Aorta (tissue), 5 donors: ENCODE measurements around the gene NUP107. TPM values are rescaled to one million over a fixed set of nuclear protein-coding genes. Genes with fewer than 3 reads are reported as not detected.

Experiments
- ATAC-seq: fragments of 200-7000 bp; cut with Tn5 transposase; one replicate; pipeline ENCODE4 v1.9.1; 2022; ENCODE audit warnings: moderate library complexity; ENCODE audit not compliant: low FRiP score
- DNase-seq, 2 donors: peaks; one replicate each; pipeline ENCODE4 v3.0.0-alpha.2; 2020
- H3K27ac ChIP-seq, 2 donors: one replicate each; pipeline ENCODE4 v1.5.1; 2013; ENCODE audit warnings: low read length in 2 of 2, mild to moderate bottlenecking in 2 of 2, moderate library complexity in 2 of 2, control low read depth in 1 of 2, inconsistent platforms in 1 of 2, low read depth in 1 of 2
- H3K27me3 ChIP-seq, 2 donors: one replicate each; pipeline ENCODE4 v1.6.1; 2013; ENCODE audit warnings: control low read depth in 1 of 2, low read length in 1 of 2, mild to moderate bottlenecking in 1 of 2, moderate library complexity in 1 of 2; ENCODE audit not compliant: insufficient read depth in 2 of 2, control insufficient read depth in 1 of 2
- H3K36me3 ChIP-seq, 2 donors: one replicate each; pipeline ENCODE4 v1.6.1; 2013; ENCODE audit warnings: control low read depth in 1 of 2, low read length in 1 of 2, mild to moderate bottlenecking in 1 of 2; ENCODE audit not compliant: insufficient read depth in 2 of 2, control insufficient read depth in 1 of 2
- H3K4me1 ChIP-seq, 2 donors: one replicate each; pipeline ENCODE4 v1.6.1; 2013; ENCODE audit warnings: low read length in 2 of 2, control low read depth in 1 of 2, mild to moderate bottlenecking in 1 of 2, moderate library complexity in 1 of 2; ENCODE audit not compliant: insufficient read depth in 2 of 2, control insufficient read depth in 1 of 2
- H3K4me3 ChIP-seq, 2 donors: one replicate each; pipeline ENCODE4 v1.5.1; 2013; ENCODE audit warnings: low read length in 2 of 2, control low read depth in 1 of 2, mild to moderate bottlenecking in 1 of 2
- H3K9me3 ChIP-seq: one replicate; pipeline ENCODE4 v1.6.1; 2013; ENCODE audit warnings: mild to moderate bottlenecking, low read length; ENCODE audit not compliant: control insufficient read depth
- WGBS, 2 donors: extraction: QIAGEN DNeasy Blood & Tissue Kit; methylation state at CpG; one replicate each; pipeline ENCODE4 v1.1.7; 2013; 5-methylcytosine and 5-hydroxymethylcytosine counted together
- intact Hi-C, 2 donors: fragments of 100-400 bp; cut with DNase I; formaldehyde crosslinking; loops; one replicate each; pipeline versions ENCODE4 v1.14.2 to v1.15.0; 2022
- polyA plus RNA-seq, 2 donors: library from polyadenylated mRNA; stranded (reverse); fragments of 200-250 nt; gene quantifications; one replicate each; pipeline ENCODE4 v1.2.3, GENCODE V29; 2013
- total RNA-seq, 2 donors: library from RNA; stranded (reverse); fragmentation: NEBNext Ultra II Directional; extraction: Animal tissue kit (Norgen Biotek cat#: 25700); gene quantifications; one replicate each; pipeline ENCODE4 v1.2.1, GENCODE V29; 2021
- donor health status: healthy with polysubstance abuse.
- donor health status: Bipolar disorder and iron deficiency.
- donor health status: DM: no; HTN: no; CAD: no.
- donor health status: DM: no; HTN: no; CAD: no.
- donor health status: DM: yes; HTN: yes; CAD: no.

Gene NUP107
- total and polyA plus RNA-seq, 4 donors: 5.3 to 53.4 (median 27.8) TPM

DNA sequence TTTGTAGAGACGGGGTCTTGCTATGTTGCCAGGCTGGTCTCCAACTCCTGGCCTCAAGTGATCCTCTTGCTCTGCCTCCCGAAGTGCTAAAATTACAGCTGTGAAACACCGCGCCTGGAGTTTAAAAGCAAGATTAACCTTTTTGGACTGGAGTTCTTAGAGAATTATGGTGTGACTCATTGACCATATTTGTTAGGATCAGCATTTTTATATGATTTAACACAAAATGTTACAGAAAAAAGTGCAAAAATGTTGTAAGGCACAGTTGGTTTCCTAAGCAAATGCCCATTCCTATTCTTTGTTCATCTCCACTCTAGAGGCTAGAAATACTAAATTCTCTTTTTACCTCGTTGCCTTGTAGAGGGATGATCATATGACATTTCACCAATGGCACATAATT is 86.8 kb downstream of the NUP107 start:
- Histone ChIP-seq H3K36me3 (peaks cover 0 to 2% of the 10 kb centered on the region in 2 donors), H3K27ac (no peak overlapping the region), H3K4me3 (no peak overlapping the region), H3K27me3 (no peaks in the 10 kb centered on the region), H3K4me1 (no peaks in the 10 kb centered on the region), H3K9me3 (no peaks in the 10 kb centered on the region)
- 84 to 89% methylated on average over 5 of the region's 5 CpGs for WGBS, 2 donors
- intact Hi-C loops: no loop called here
- ATAC-seq (no peak), DNase-seq (no peak)

- no peak for DNase-seq
- Histone ChIP-seq H3K27ac (no peak overlapping the region), H3K9me3 (no peaks in the 10 kb centered on the region), H3K36me3 (peaks cover 0 to 2% of the 10 kb centered on the region in 2 donors), H3K4me3 (no peak overlapping the region), H3K27me3 (no peaks in the 10 kb centered on the region), H3K4me1 (no peaks in the 10 kb centered on the region)
- intact Hi-C loops: no loop called here
- 92 to 93% methylated on average over 7 of the region's 7 CpGs for WGBS, 2 donors
- no peak for ATAC-seq
These were observed 88.4 kb downstream of the NUP107 start for GRCh38 chr12:68775121-68775630.

DNA sequence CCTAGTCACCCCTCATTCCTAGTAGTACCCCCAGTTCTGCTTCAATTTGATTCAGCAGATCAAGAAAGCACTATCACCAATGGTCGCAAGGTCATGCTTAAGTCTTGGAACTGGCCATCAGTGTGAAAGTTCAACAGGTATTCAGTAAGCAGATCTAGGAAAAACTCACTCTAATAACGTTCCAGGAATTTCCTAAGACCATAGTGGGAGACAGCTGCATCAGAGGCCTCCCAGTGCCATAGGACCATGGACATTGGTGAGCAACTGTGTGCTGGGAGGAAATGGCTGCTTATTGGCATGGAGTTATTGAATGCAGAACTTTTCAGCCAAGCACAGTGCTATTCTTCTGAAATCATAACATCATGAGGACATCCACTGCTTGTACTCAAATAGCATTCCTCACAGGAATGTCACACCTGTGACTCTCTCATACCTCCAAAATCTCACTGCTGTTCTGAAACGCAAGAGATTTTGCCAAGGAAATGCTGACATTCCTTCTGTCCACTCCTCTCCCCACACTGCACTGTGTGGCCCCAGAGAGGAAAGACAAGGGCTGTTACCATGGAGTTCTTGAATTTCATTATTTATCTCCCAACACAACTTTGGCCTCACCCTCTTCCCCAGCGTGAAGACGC is 90.3 kb downstream of the NUP107 start:
- WGBS, 2 donors: 74 to 82% methylated on average over 5 of the region's 5 CpGs
- no peak overlapping the region for H3K27ac ChIP-seq
- intact Hi-C loops: no loop called here
- ATAC-seq: no peak
- no peaks in the 10 kb centered on the region for H3K9me3 ChIP-seq
- DNase-seq: no peak
- no peaks in the 10 kb centered on the region for H3K27me3 ChIP-seq
- H3K4me3 ChIP-seq: no peak overlapping the region
- H3K4me1 ChIP-seq: no peaks in the 10 kb centered on the region
- H3K36me3 ChIP-seq: peaks cover 0 to 2% of the 10 kb centered on the region in 2 donors

- no peaks in the 10 kb centered on the region for H3K4me1 ChIP-seq
- no peaks in the 10 kb centered on the region for H3K27me3 ChIP-seq
- no peaks in the 10 kb centered on the region for H3K9me3 ChIP-seq
- H3K36me3 ChIP-seq: peaks cover 0 to 2% of the 10 kb centered on the region in 2 donors
- no peak overlapping the region for H3K27ac ChIP-seq
- intact Hi-C loops: no loop called here
- no peak for DNase-seq
- H3K4me3 ChIP-seq: no peak overlapping the region
- ATAC-seq: no peak
These were observed 92.5 kb downstream of the NUP107 start for GRCh38 chr12:68779280-68779679.

- intact Hi-C loops: no loop called here
- WGBS, 2 donors: 74 to 81% methylated on average over 6 of the region's 6 CpGs
- no peak for ATAC-seq
These were observed 94.0 kb downstream of the NUP107 start for GRCh38 chr12:68780731-68781130.

GRCh38 chr12:68781728-68782127 is 95.0 kb downstream of the NUP107 start:
- ATAC-seq (no peak), DNase-seq (no peak)
- WGBS, 2 donors: 92 to 94% methylated on average over 6 of the region's 6 CpGs
- Histone ChIP-seq H3K27me3 (no peaks in the 10 kb centered on the region), H3K36me3 (peaks cover 0 to 2% of the 10 kb centered on the region in 2 donors), H3K4me1 (no peaks in the 10 kb centered on the region), H3K27ac (no peak overlapping the region), H3K4me3 (no peak overlapping the region), H3K9me3 (no peaks in the 10 kb centered on the region)
- intact Hi-C loops: no loop called here

More at GRCh38 chr12:68780731-68781130, 94.0 kb downstream of the NUP107 start:
- Histone ChIP-seq H3K9me3 (no peaks in the 10 kb centered on the region), H3K27ac (no peak overlapping the region), H3K4me1 (no peaks in the 10 kb centered on the region), H3K4me3 (no peak overlapping the region), H3K27me3 (no peaks in the 10 kb centered on the region), H3K36me3 (peaks cover 0 to 2% of the 10 kb centered on the region in 2 donors)
- no peak for DNase-seq

DNA sequence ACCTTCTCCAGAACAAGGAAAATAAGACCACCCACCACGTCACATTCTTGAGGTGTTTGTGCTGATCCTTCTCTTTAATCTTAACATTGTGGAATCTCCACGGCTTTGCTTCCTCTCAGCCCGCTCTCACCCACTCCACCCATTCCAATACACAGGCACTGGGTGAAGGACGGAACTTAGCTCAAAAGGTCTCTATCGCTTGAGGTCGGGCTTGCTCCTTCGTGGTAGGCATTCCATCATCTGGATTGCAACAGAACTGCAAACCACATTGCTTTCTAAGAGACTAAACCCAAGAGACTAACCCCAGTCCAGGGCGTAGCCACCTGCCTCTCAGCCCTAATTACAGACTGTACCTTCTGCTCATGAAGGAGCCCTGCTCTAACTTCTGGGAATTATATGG is 97.2 kb downstream of the NUP107 start:
- peak; percentile 39 for ATAC-seq

GRCh38 chr12:68785358-68785757 is 98.6 kb downstream of the NUP107 start:
- no peak overlapping the region for H3K4me3 ChIP-seq
- no peaks in the 10 kb centered on the region for H3K27me3 ChIP-seq
- intact Hi-C loops: no loop called here
- no peak overlapping the region for H3K27ac ChIP-seq
- 79 to 82% methylated on average over 2 of the region's 2 CpGs for WGBS, 2 donors
- DNase-seq (no peak), ATAC-seq (no peak)
- H3K9me3 ChIP-seq: no peaks in the 10 kb centered on the region
- H3K4me1 ChIP-seq: no peaks in the 10 kb centered on the region
- no peaks in the 10 kb centered on the region for H3K36me3 ChIP-seq

More for the DNA sequence above, 97.2 kb downstream of the NUP107 start:
- Histone ChIP-seq H3K9me3 (no peaks in the 10 kb centered on the region), H3K4me1 (no peaks in the 10 kb centered on the region), H3K27me3 (no peaks in the 10 kb centered on the region), H3K27ac (no peak overlapping the region), H3K36me3 (no peaks in the 10 kb centered on the region), H3K4me3 (no peak overlapping the region)
- intact Hi-C loops: no loop called here
- no peak for DNase-seq
- 60 to 70% methylated on average over 8 of the region's 8 CpGs for WGBS, 2 donors

DNA sequence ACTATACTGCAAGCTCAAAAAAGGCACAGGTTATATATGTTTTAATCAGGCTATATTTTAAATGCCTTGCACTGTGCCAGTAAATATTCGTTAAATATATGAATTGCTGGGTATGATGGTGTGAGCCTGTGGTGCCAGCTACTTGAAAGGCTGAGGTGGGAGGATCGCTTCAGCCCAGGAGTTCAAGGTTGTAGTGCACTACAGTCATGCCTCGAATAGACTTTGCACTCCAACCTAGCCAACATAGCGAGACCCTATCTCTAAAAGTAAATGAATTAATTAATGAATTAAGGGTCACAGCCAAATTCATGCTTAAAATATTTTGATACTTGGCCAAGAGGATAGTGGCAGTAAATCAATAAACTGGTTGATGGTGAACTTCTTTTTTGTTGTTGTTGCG is 99.0 kb downstream of the NUP107 start:
- Histone ChIP-seq H3K27ac (no peak overlapping the region), H3K4me1 (no peaks in the 10 kb centered on the region), H3K4me3 (no peak overlapping the region), H3K9me3 (no peaks in the 10 kb centered on the region), H3K36me3 (no peaks in the 10 kb centered on the region), H3K27me3 (no peaks in the 10 kb centered on the region)
- intact Hi-C loops: no loop called here
- DNase-seq: no peak
- no peak for ATAC-seq
- WGBS, 2 donors: 91 to 92% methylated on average over 5 of the region's 5 CpGs
